HepG2 (cell line): Measurements from ENCODE around the gene LYZ. TPM values are rescaled to one million over a fixed set of nuclear protein-coding genes. Genes with fewer than 3 reads are reported as not detected.

Experiments
- ARNT ChIP-seq: fragments of 450-650 bp; IDR thresholded peaks from 2 replicates; pipeline ENCODE4 v1.6.1; 2017
- CENPBD1 ChIP-seq: sonication (generic); formaldehyde crosslinking; IDR thresholded peaks from 2 replicates; pipeline ENCODE4 v1.8.0; 2022; ENCODE audit warnings: missing genetic modification reagents, low read depth, mild to moderate bottlenecking, borderline replicate concordance
- FOXJ3 ChIP-seq: sonication (generic); formaldehyde crosslinking; IDR thresholded peaks from 2 replicates; pipeline ENCODE4 v1.4.0; 2020; ENCODE audit warnings: missing genetic modification reagents, mild to moderate bottlenecking, borderline replicate concordance
- GATA4 ChIP-seq: sonication (generic); IDR thresholded peaks from 2 replicates; pipeline ENCODE4 v1.6.1; 2016; ENCODE audit warnings: antibody characterized with exemption, low read depth, borderline replicate concordance
- HNRNPK ChIP-seq: fragments of 200-400 bp; formaldehyde crosslinking; IDR thresholded peaks from 2 replicates; pipeline ENCODE4 v1.6.1; 2018; ENCODE audit warnings: low read length, low read depth, moderate library complexity, mild to moderate bottlenecking; ENCODE audit not compliant: poor library complexity, severe bottlenecking
- ISL2 ChIP-seq: sonication (generic); formaldehyde crosslinking; IDR thresholded peaks from 2 replicates; pipeline ENCODE4 v1.5.0; 2020; ENCODE audit warnings: missing genetic modification reagents
- KLF6 ChIP-seq: IDR thresholded peaks from 2 replicates; pipeline ENCODE4 v1.8.0; 2016; ENCODE audit warnings: missing biosample characterization, missing genetic modification reagents
- LCORL ChIP-seq, 2 experiments: fragments of 450-650 bp in 1 of 2; sonication (generic) in 1 of 2; formaldehyde crosslinking in 1 of 2; IDR thresholded peaks; 2 replicates each; pipeline versions ENCODE4 v1.5.0 to v1.6.1; 2017 to 2020; ENCODE audit warnings: antibody characterized with exemption in 1 of 2, missing genetic modification reagents in 1 of 2
- MYC ChIP-seq: sonication (generic); formaldehyde crosslinking; IDR thresholded peaks from 2 replicates; pipeline ENCODE4 v1.9.0; 2021; ENCODE audit warnings: missing genetic modification reagents, borderline replicate concordance
- NFE2L1 ChIP-seq: sonication (generic); formaldehyde crosslinking; IDR thresholded peaks from 2 replicates; pipeline ENCODE4 v1.4.0; 2020; ENCODE audit warnings: missing genetic modification reagents, mild to moderate bottlenecking, borderline replicate concordance
- NFE2L2 ChIP-seq: fragments of 150-350 bp; IDR thresholded peaks from 2 replicates; pipeline ENCODE4 v1.6.1; 2014; ENCODE audit warnings: low read length
- PAX8 ChIP-seq: sonication (generic); formaldehyde crosslinking; IDR thresholded peaks from 2 replicates; pipeline ENCODE4 v1.8.0; 2022; ENCODE audit warnings: mild to moderate bottlenecking, missing genetic modification reagents, borderline replicate concordance
- PCBP1 ChIP-seq: fragments of 200-400 bp; formaldehyde crosslinking; IDR thresholded peaks from 2 replicates; pipeline ENCODE4 v1.6.1; 2017; ENCODE audit warnings: mild to moderate bottlenecking, low read depth, low read length, borderline replicate concordance
- POLR2AphosphoS5 ChIP-seq: IDR thresholded peaks from 2 replicates; pipeline ENCODE4 v1.6.1; 2012; ENCODE audit warnings: low read depth, low read length
- ZNF17 ChIP-seq: sonication (generic); formaldehyde crosslinking; IDR thresholded peaks from 2 replicates; pipeline ENCODE4 v1.5.0; 2020; ENCODE audit warnings: mild to moderate bottlenecking, missing genetic modification reagents
- ZNF207 ChIP-seq: fragments of 450-650 bp; IDR thresholded peaks from 2 replicates; pipeline ENCODE4 v1.6.1; 2016; ENCODE audit warnings: antibody characterized with exemption, borderline replicate concordance
- ZNF253 ChIP-seq: sonication (generic); formaldehyde crosslinking; IDR thresholded peaks from 2 replicates; pipeline ENCODE4 v1.8.0; 2022; ENCODE audit warnings: mild to moderate bottlenecking, missing genetic modification reagents, borderline replicate concordance
- ZNF432 ChIP-seq: sonication (generic); formaldehyde crosslinking; IDR thresholded peaks from 2 replicates; pipeline ENCODE4 v1.5.0; 2020; ENCODE audit warnings: missing genetic modification reagents, mild to moderate bottlenecking, borderline replicate concordance
- ZNF484 ChIP-seq: sonication (generic); formaldehyde crosslinking; IDR thresholded peaks from 2 replicates; pipeline ENCODE4 v1.5.1; 2020; ENCODE audit warnings: mild to moderate bottlenecking, low read depth, missing genetic modification reagents, borderline replicate concordance
- ZNF546 ChIP-seq: sonication (generic); formaldehyde crosslinking; conservative IDR thresholded peaks from 2 replicates; pipeline ENCODE4 v1.8.1; 2023; ENCODE audit warnings: mild to moderate bottlenecking, missing genetic modification reagents
- ZNF552 ChIP-seq: sonication (generic); formaldehyde crosslinking; IDR thresholded peaks from 2 replicates; pipeline ENCODE4 v1.9.0; 2022; ENCODE audit warnings: missing genetic modification reagents, mild to moderate bottlenecking, borderline replicate concordance
- ZNF562 ChIP-seq: sonication (generic); formaldehyde crosslinking; IDR thresholded peaks from 2 replicates; pipeline ENCODE4 v1.8.0; 2022; ENCODE audit warnings: missing genetic modification reagents, borderline replicate concordance
- ZNF563 ChIP-seq: sonication (generic); formaldehyde crosslinking; IDR thresholded peaks from 2 replicates; pipeline ENCODE4 v1.8.0; 2022; ENCODE audit warnings: mild to moderate bottlenecking, moderate library complexity, missing genetic modification reagents
- ZNF564 ChIP-seq: sonication (generic); formaldehyde crosslinking; IDR thresholded peaks from 2 replicates; pipeline ENCODE4 v1.8.1; 2023; ENCODE audit warnings: mild to moderate bottlenecking, missing genetic modification reagents
- ZNF7 ChIP-seq: IDR thresholded peaks from 2 replicates; pipeline ENCODE4 v1.6.1; 2016; ENCODE audit warnings: missing biosample characterization, missing genetic modification reagents
- ZNF703 ChIP-seq: sonication (generic); formaldehyde crosslinking; IDR thresholded peaks from 2 replicates; pipeline ENCODE4 v1.5.1; 2020; ENCODE audit warnings: missing genetic modification reagents, mild to moderate bottlenecking, moderate library complexity, borderline replicate concordance
- ZNF780A ChIP-seq: sonication (generic); formaldehyde crosslinking; IDR thresholded peaks from 2 replicates; pipeline ENCODE4 v1.8.0; 2022; ENCODE audit warnings: mild to moderate bottlenecking, missing genetic modification reagents, moderate library complexity
- ZSCAN29 ChIP-seq: sonication (generic); formaldehyde crosslinking; conservative IDR thresholded peaks from 2 replicates; pipeline ENCODE4 v1.4.0; 2020; ENCODE audit warnings: mild to moderate bottlenecking, missing genetic modification reagents
- polyA plus RNA-seq, 8 experiments: library from polyadenylated mRNA; depleted of rRNA in 3 of 8; stranded (reverse) in 7 of 8; unstranded in 1 of 8; fragments of >200 nt; fragmentation: Illumina TruSeq in 4 of 8; extraction: Trizol in 4 of 8; gene quantifications; 2 replicates each; pipeline versions ENCODE4 v1.2.1 to v1.2.3, GENCODE V29; 2011 to 2016; ENCODE audit warnings: low read depth in 4 of 8, missing spikeins in 1 of 8, mixed read lengths in 1 of 8; ENCODE audit not compliant: insufficient read depth in 1 of 8
- total RNA-seq, 5 experiments: library from RNA; depleted of rRNA; stranded (reverse); fragments of >200 nt; fragmentation: Illumina TruSeq; extraction: Trizol; gene quantifications; 2 replicates each; pipeline ENCODE4 v1.2.3, GENCODE V29; 2016; ENCODE audit warnings: low read depth in 1 of 5
- TF ChIP-seq, protein P1 (sequence below): IDR thresholded peaks from 2 replicates; pipeline ENCODE4 v1.6.1; 2016; ENCODE audit warnings: low read depth, control low read depth

LYZ gene
- total and polyA plus RNA-seq, 2 of the 13 experiments (the other 11 are each of a cell fraction or from before 2014, with no cell fraction given): 1,788 to 2,054 TPM

DNA sequence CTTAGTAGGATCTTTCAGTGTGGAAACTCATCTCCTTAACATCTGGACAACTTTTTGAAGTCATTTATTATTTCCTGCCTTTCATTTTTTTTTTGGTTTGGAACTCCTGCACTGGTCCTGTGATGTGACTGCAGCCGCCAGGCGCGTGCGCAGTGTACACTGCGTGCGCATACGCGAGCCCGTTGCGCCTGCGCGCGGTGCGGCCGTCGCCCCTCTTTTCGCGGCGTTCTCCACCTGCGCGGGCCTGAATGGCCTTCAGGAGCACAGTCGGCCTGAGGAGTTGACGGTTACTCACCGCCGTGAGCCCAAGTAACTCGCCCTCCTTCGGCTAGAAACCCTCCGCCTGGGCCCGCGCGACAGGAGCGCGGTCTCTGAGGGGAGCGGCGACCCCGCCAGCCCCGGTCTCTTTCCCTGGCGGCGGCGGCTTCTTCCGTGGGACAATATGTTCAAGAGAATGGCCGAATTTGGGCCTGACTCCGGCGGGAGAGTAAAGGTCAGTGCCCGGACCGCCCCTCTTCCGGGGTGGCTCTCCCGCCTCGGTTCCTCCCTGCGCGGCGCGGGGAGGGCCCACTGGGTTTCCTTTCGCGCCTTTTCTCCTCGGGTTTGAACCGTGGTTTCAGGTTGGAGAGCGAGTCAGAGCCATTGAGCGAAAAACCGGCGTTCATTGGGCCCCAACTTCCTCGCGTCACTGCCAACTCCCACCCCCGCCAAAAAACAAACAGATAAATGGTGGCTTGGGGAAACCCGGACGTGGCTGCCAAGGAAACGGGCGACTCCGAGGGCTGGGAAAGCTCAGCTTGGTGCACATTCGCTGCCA, 11.6 kb downstream of the LYZ start, which contains the start of gene YEATS4 (continued):
- TF ChIP-seq LCORL (IDR thresholded peaks at IDR 0.05): no peak; the same call in 1 of the 2 replicates
- peak; percentile 85 for TF ChIP-seq LCORL (CRISPR knock-in tag; IDR thresholded peaks at IDR 0.05)
- TF ChIP-seq ISL2 (CRISPR knock-in tag): peak; percentile 29; the same call in 1 of the 2 replicates
- no peak for TF ChIP-seq NFE2L2
- no peak for TF ChIP-seq ZNF562 (CRISPR knock-in tag)
- TF ChIP-seq, protein P1, sequence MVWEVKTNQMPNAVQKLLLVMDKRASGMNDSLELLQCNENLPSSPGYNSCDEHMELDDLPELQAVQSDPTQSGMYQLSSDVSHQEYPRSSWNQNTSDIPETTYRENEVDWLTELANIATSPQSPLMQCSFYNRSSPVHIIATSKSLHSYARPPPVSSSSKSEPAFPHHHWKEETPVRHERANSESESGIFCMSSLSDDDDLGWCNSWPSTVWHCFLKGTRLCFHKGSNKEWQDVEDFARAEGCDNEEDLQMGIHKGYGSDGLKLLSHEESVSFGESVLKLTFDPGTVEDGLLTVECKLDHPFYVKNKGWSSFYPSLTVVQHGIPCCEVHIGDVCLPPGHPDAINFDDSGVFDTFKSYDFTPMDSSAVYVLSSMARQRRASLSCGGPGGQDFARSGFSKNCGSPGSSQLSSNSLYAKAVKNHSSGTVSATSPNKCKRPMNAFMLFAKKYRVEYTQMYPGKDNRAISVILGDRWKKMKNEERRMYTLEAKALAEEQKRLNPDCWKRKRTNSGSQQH: peak; percentile 83; the same call in 1 of the 2 replicates
- TF ChIP-seq ZNF564 (CRISPR knock-in tag): 0 out of 2 replicates have a peak, but pooled peaks have one; percentile 16
- TF ChIP-seq ZNF7: no peak
- TF ChIP-seq ZNF552 (CRISPR knock-in tag): no peak
- no peak for TF ChIP-seq HNRNPK
- no peak for TF ChIP-seq ARNT
- TF ChIP-seq KLF6: peak; percentile 76
- TF ChIP-seq ZNF17 (CRISPR knock-in tag): no peak
- TF ChIP-seq PCBP1: no peak
- TF ChIP-seq PAX8 (CRISPR knock-in tag): no peak; the same call in 1 of the 2 replicates
- peak; percentile 77 for TF ChIP-seq ZNF563 (CRISPR knock-in tag)
- TF ChIP-seq POLR2AphosphoS5: peak; percentile 81
- no peak for TF ChIP-seq ZNF780A (CRISPR knock-in tag)
- peak; percentile 84; the same call in 1 of the 2 replicates for TF ChIP-seq ZNF703 (CRISPR knock-in tag)
- no peak for TF ChIP-seq ZNF432
- no peak for TF ChIP-seq GATA4
- peak; percentile 86; the same call in 1 of the 2 replicates for TF ChIP-seq ZSCAN29 (CRISPR knock-in tag)
- 0 out of 2 replicates have a peak, but pooled peaks have one; percentile 51 for TF ChIP-seq ZNF484 (CRISPR knock-in tag)
- peak; percentile 91 for TF ChIP-seq MYC
- TF ChIP-seq NFE2L1 (CRISPR knock-in tag): no peak
- no peak; the same call in 1 of the 2 replicates for TF ChIP-seq CENPBD1 (CRISPR knock-in tag)
- no peak for TF ChIP-seq ZNF253 (CRISPR knock-in tag)
- TF ChIP-seq ZNF546 (CRISPR knock-in tag): no peak; the same call in 1 of the 2 replicates
- no peak for TF ChIP-seq ZNF207
- peak; percentile 38; the same call in 1 of the 2 replicates for TF ChIP-seq FOXJ3 (CRISPR knock-in tag)
